ENCODE measurements around the gene ARHGDIA.

ARHGDIA gene

GRCh38 chr17:81888105-81888987 lies 17.2 kb upstream of the ARHGDIA start:
- DNase-seq (ENCODE audit: low read depth) = no peak

- DNase-seq (ENCODE audit: low read depth) = no peak
Observed at GRCh38 chr17:81885869-81886548, 14.9 kb upstream of the ARHGDIA start.

- no peak for DNase-seq (ENCODE audit: low read depth)
Observed at GRCh38 chr17:81885454-81885853, 14.3 kb upstream of the ARHGDIA start.

- no peak for DNase-seq (ENCODE audit: low read depth)
Observed at GRCh38 chr17:81884968-81885367, 13.8 kb upstream of the ARHGDIA start.

GRCh38 chr17:81884520-81884919 lies 13.4 kb upstream of the ARHGDIA start:
- DNase-seq (ENCODE audit: low read depth) = peak; percentile 52

- no peak for DNase-seq (ENCODE audit: low read depth)
Observed at GRCh38 chr17:81879121-81879520, 8.0 kb upstream of the ARHGDIA start.

- no peak for DNase-seq (ENCODE audit: low read depth)
Observed at GRCh38 chr17:81878294-81878693, 7.2 kb upstream of the ARHGDIA start.

GRCh38 chr17:81877569-81877968 lies 6.4 kb upstream of the ARHGDIA start:
- DNase-seq (ENCODE audit: low read depth) = no peak

GRCh38 chr17:81871387-81872230 lies 472 bp upstream of the ARHGDIA start:
- DNase-seq (ENCODE audit: low read depth) = peak; percentile 71

GRCh38 chr17:81870131-81870980 lies 781 bp downstream of the ARHGDIA start:
- no peak for DNase-seq (ENCODE audit: low read depth)

- no peak for DNase-seq (ENCODE audit: low read depth)
Observed at GRCh38 chr17:81869221-81870130, 1.7 kb downstream of the ARHGDIA start.

- peak; percentile 39 for DNase-seq (ENCODE audit: low read depth)
Observed at GRCh38 chr17:81868674-81869220, 2.4 kb downstream of the ARHGDIA start.

GRCh38 chr17:81867991-81868673 lies 3.0 kb downstream of the ARHGDIA start:
- no peak for DNase-seq (ENCODE audit: low read depth)

GRCh38 chr17:81867170-81867990 lies 3.8 kb downstream of the ARHGDIA start:
- DNase-seq (ENCODE audit: low read depth) = no peak

- no peak for DNase-seq (ENCODE audit: low read depth)
Observed at GRCh38 chr17:81866440-81867169, 4.5 kb downstream of the ARHGDIA start.

GRCh38 chr17:81865733-81866439 lies 5.3 kb downstream of the ARHGDIA start:
- no peak for DNase-seq (ENCODE audit: low read depth)

GRCh38 chr17:81865358-81865732 lies 5.8 kb downstream of the ARHGDIA start:
- no peak for DNase-seq (ENCODE audit: low read depth)

Data from stromal cell of bone marrow (primary cell).